ENCODE data around the gene CTSH.

Gene CTSH

GRCh38 chr15:78960308-78960707 is 15.5 kb upstream of the CTSH start:
- Mint-ChIP-seq H3K9me3 (no peaks in the 10 kb centered on the region), H3K4me3 (no peak overlapping the region), H3K4me1 (ENCODE audit: low read depth) (no peaks in the 10 kb centered on the region), H3K27me3 (ENCODE audit: low read depth) (peaks cover 6% of the 10 kb centered on the region), H3K27ac (no peak overlapping the region), H3K36me3 (ENCODE audit: low read depth) (no peaks in the 10 kb centered on the region)
- no peak for DNase-seq (ENCODE audit: low spot score)

GRCh38 chr15:78959360-78959759 is 14.5 kb upstream of the CTSH start:
- Mint-ChIP-seq H3K27me3 (ENCODE audit: low read depth) (peaks cover 4% of the 10 kb centered on the region), H3K27ac (no peak overlapping the region), H3K4me1 (ENCODE audit: low read depth) (no peaks in the 10 kb centered on the region), H3K4me3 (no peak overlapping the region), H3K36me3 (ENCODE audit: low read depth) (no peaks in the 10 kb centered on the region), H3K9me3 (no peaks in the 10 kb centered on the region)
- DNase-seq (ENCODE audit: low spot score): no peak

- peaks cover 12% of the 10 kb centered on the region for H3K27me3 Mint-ChIP-seq (ENCODE audit: low read depth)
- H3K4me3 Mint-ChIP-seq: no peak overlapping the region
- H3K4me1 Mint-ChIP-seq (ENCODE audit: low read depth): no peaks in the 10 kb centered on the region
- no peak overlapping the region for H3K27ac Mint-ChIP-seq
- no peaks in the 10 kb centered on the region for H3K9me3 Mint-ChIP-seq
- H3K36me3 Mint-ChIP-seq (ENCODE audit: low read depth): no peaks in the 10 kb centered on the region
- no peak for DNase-seq (ENCODE audit: low spot score)
Measured at GRCh38 chr15:78957416-78958093, 12.7 kb upstream of the CTSH start.

GRCh38 chr15:78956937-78957336 is 12.1 kb upstream of the CTSH start:
- Mint-ChIP-seq H3K4me1 (ENCODE audit: low read depth) (no peaks in the 10 kb centered on the region), H3K27ac (no peak overlapping the region), H3K27me3 (ENCODE audit: low read depth) (peaks cover 11% of the 10 kb centered on the region), H3K36me3 (ENCODE audit: low read depth) (no peaks in the 10 kb centered on the region), H3K4me3 (no peak overlapping the region), H3K9me3 (no peaks in the 10 kb centered on the region)
- DNase-seq (ENCODE audit: low spot score): no peak

- Mint-ChIP-seq H3K4me1 (ENCODE audit: low read depth) (peaks cover 8% of the 10 kb centered on the region), H3K9me3 (no peaks in the 10 kb centered on the region), H3K4me3 (no peak overlapping the region), H3K27me3 (ENCODE audit: low read depth) (peaks cover 15% of the 10 kb centered on the region), H3K27ac (no peak overlapping the region), H3K36me3 (ENCODE audit: low read depth) (no peaks in the 10 kb centered on the region)
- DNase-seq (ENCODE audit: low spot score): no peak
Measured at GRCh38 chr15:78955355-78955754, 10.5 kb upstream of the CTSH start.

GRCh38 chr15:78951841-78952238 is 7.0 kb upstream of the CTSH start:
- Mint-ChIP-seq H3K36me3 (ENCODE audit: low read depth) (no peaks in the 10 kb centered on the region), H3K4me1 (ENCODE audit: low read depth) (peaks cover 8% of the 10 kb centered on the region), H3K9me3 (no peaks in the 10 kb centered on the region), H3K27ac (no peak overlapping the region), H3K4me3 (no peak overlapping the region), H3K27me3 (ENCODE audit: low read depth) (peaks cover 24% of the 10 kb centered on the region)
- no peak for DNase-seq (ENCODE audit: low spot score)

GRCh38 chr15:78950902-78951840 is 6.3 kb upstream of the CTSH start:
- Mint-ChIP-seq H3K4me3 (no peak overlapping the region), H3K36me3 (ENCODE audit: low read depth) (no peaks in the 10 kb centered on the region), H3K9me3 (no peaks in the 10 kb centered on the region), H3K27ac (no peak overlapping the region), H3K27me3 (ENCODE audit: low read depth) (peaks cover 27% of the 10 kb centered on the region), H3K4me1 (ENCODE audit: low read depth) (peaks cover 8% of the 10 kb centered on the region)
- no peak for DNase-seq (ENCODE audit: low spot score)

- no peak for DNase-seq (ENCODE audit: low spot score)
- no peak overlapping the region for H3K4me3 Mint-ChIP-seq
- no peaks in the 10 kb centered on the region for H3K36me3 Mint-ChIP-seq (ENCODE audit: low read depth)
- no peak overlapping the region for H3K27ac Mint-ChIP-seq
- H3K27me3 Mint-ChIP-seq (ENCODE audit: low read depth): peaks cover 31% of the 10 kb centered on the region
- H3K9me3 Mint-ChIP-seq: no peaks in the 10 kb centered on the region
- H3K4me1 Mint-ChIP-seq (ENCODE audit: low read depth): peaks cover 8% of the 10 kb centered on the region
Measured at GRCh38 chr15:78950343-78950742, 5.5 kb upstream of the CTSH start.

GRCh38 chr15:78949461-78949860 is 4.6 kb upstream of the CTSH start:
- Mint-ChIP-seq H3K4me1 (ENCODE audit: low read depth) (peaks cover 10% of the 10 kb centered on the region), H3K36me3 (ENCODE audit: low read depth) (no peaks in the 10 kb centered on the region), H3K4me3 (no peak overlapping the region), H3K9me3 (no peaks in the 10 kb centered on the region), H3K27ac (no peak overlapping the region), H3K27me3 (ENCODE audit: low read depth) (peaks cover 36% of the 10 kb centered on the region)
- no peak for DNase-seq (ENCODE audit: low spot score)

- Mint-ChIP-seq H3K27ac (no peak overlapping the region), H3K27me3 (ENCODE audit: low read depth) (peaks cover 30% of the 10 kb centered on the region), H3K4me3 (no peak overlapping the region), H3K9me3 (no peaks in the 10 kb centered on the region), H3K4me1 (ENCODE audit: low read depth) (peaks cover 14% of the 10 kb centered on the region), H3K36me3 (ENCODE audit: low read depth) (peaks cover 3% of the 10 kb centered on the region)
- DNase-seq (ENCODE audit: low spot score): no peak
Measured at GRCh38 chr15:78947506-78947905, 2.7 kb upstream of the CTSH start.

GRCh38 chr15:78946493-78946892 is 1.6 kb upstream of the CTSH start:
- H3K27ac Mint-ChIP-seq: no peak overlapping the region
- peaks cover 8% of the 10 kb centered on the region for H3K36me3 Mint-ChIP-seq (ENCODE audit: low read depth)
- DNase-seq (ENCODE audit: low spot score): no peak
- no peaks in the 10 kb centered on the region for H3K9me3 Mint-ChIP-seq
- no peak overlapping the region for H3K4me3 Mint-ChIP-seq
- peaks cover 30% of the 10 kb centered on the region for H3K27me3 Mint-ChIP-seq (ENCODE audit: low read depth)
- peaks cover 13% of the 10 kb centered on the region for H3K4me1 Mint-ChIP-seq (ENCODE audit: low read depth)

- DNase-seq (ENCODE audit: low spot score): no peak
- peak overlapping the region; percentile 84 for H3K4me3 Mint-ChIP-seq
- H3K4me1 Mint-ChIP-seq (ENCODE audit: low read depth): peaks cover 11% of the 10 kb centered on the region
- no peak overlapping the region for H3K27ac Mint-ChIP-seq
- no peaks in the 10 kb centered on the region for H3K9me3 Mint-ChIP-seq
- peaks cover 25% of the 10 kb centered on the region for H3K27me3 Mint-ChIP-seq (ENCODE audit: low read depth)
- peaks cover 12% of the 10 kb centered on the region for H3K36me3 Mint-ChIP-seq (ENCODE audit: low read depth)
Measured at GRCh38 chr15:78944202-78944625, 632 bp downstream of the CTSH start.

GRCh38 chr15:78943692-78944091 is 1.2 kb downstream of the CTSH start:
- Mint-ChIP-seq H3K9me3 (no peaks in the 10 kb centered on the region), H3K4me3 (peak overlapping the region; percentile 84), H3K4me1 (ENCODE audit: low read depth) (peaks cover 16% of the 10 kb centered on the region), H3K27ac (no peak overlapping the region), H3K27me3 (ENCODE audit: low read depth) (peaks cover 25% of the 10 kb centered on the region), H3K36me3 (ENCODE audit: low read depth) (peaks cover 17% of the 10 kb centered on the region)
- no peak for DNase-seq (ENCODE audit: low spot score)

- DNase-seq (ENCODE audit: low spot score): no peak
- Mint-ChIP-seq H3K27me3 (ENCODE audit: low read depth) (peaks cover 21% of the 10 kb centered on the region), H3K4me1 (ENCODE audit: low read depth) (peaks cover 24% of the 10 kb centered on the region), H3K27ac (no peak overlapping the region), H3K36me3 (ENCODE audit: low read depth) (peaks cover 22% of the 10 kb centered on the region), H3K4me3 (no peak overlapping the region), H3K9me3 (no peaks in the 10 kb centered on the region)
Measured at GRCh38 chr15:78942741-78943140, 2.1 kb downstream of the CTSH start.

Measured in T-helper 2 cell treated with Interferon-gamma antibody and Interleukin-4, amounts not matched to agents 5 μg/mL and 100 μg/mL, for 36 hours (primary cell).